Panc1 (cell line): ENCODE results near the gene RHBDD1. TPM values are rescaled to one million over a fixed set of nuclear protein-coding genes. Genes with fewer than 3 reads are reported as not detected.
"Not testable (repeated sequence)": the region's sequence is repeated elsewhere in the genome, so short reads cannot be mapped to it uniquely, and the experiment has no call there.

Source experiments
- ATAC-seq: fragments of 200-7000 bp; cut with Tn5 transposase; 2 replicates; pipeline ENCODE4 v1.9.1; 2020; ENCODE audit warnings: mild to moderate bottlenecking, moderate library complexity
- BruUV-seq: library from RNA; stranded (reverse); fragments of 400-500 nt; replicated peaks from 2 replicates; lab custom pipeline; 2021; lab: Mats Ljungman, UMichigan
- CTCF ChIA-PET: fragments of 300-600 bp; sonication (Branson Sonifier 250); formaldehyde crosslinking; loops from one replicate; lab custom pipeline; 2022; ENCODE audit warnings: antibody characterized with exemption; lab: Charles Lee
- POLR2A ChIA-PET: fragments of 300-600 bp; sonication (Branson Sonifier 250); formaldehyde crosslinking; loops from one replicate; lab custom pipeline; 2022; ENCODE audit warnings: antibody characterized with exemption; lab: Charles Lee
- DNase-seq: peaks from one replicate; pipeline ENCODE4 v3.0.0-alpha.2; 2010; ENCODE audit warnings: low read depth, low spot score
- H3K27ac ChIP-seq: 2 replicates; pipeline ENCODE4 v1.5.1; 2011; ENCODE audit warnings: mild to moderate bottlenecking, low read length, inconsistent platforms
- H3K27me3 ChIP-seq: fragments of 200-500 bp; sonication (Bioruptor generic); 2 replicates; pipeline ENCODE4 v1.6.0; 2014; ENCODE audit warnings: low read length, inconsistent platforms; ENCODE audit not compliant: control insufficient read depth, insufficient read depth
- H3K36me3 ChIP-seq: fragments of 200-500 bp; sonication (Bioruptor generic); 2 replicates; pipeline ENCODE4 v1.5.1; 2014; ENCODE audit warnings: inconsistent platforms, mild to moderate bottlenecking, low read length, moderate library complexity; ENCODE audit not compliant: control insufficient read depth, insufficient read depth
- H3K4me1 ChIP-seq: 2 replicates; pipeline ENCODE4 v1.5.1; 2011; ENCODE audit warnings: inconsistent platforms, mild to moderate bottlenecking, low read length, moderate library complexity; ENCODE audit not compliant: control insufficient read depth, insufficient read depth
- H3K4me3 ChIP-seq, 2 experiments: 2 replicates each; pipeline ENCODE4 v1.5.1; 2011 to 2012; ENCODE audit warnings: low read depth in 2 of 2, low read length in 2 of 2, mild to moderate bottlenecking in 2 of 2, inconsistent platforms in 1 of 2, moderate library complexity in 1 of 2
- H3K9me3 ChIP-seq: fragments of 200-500 bp; sonication (Bioruptor generic); 2 replicates; pipeline ENCODE4 v1.5.1; 2014; ENCODE audit warnings: low read depth, mild to moderate bottlenecking, inconsistent platforms, low read length, moderate library complexity; ENCODE audit not compliant: control insufficient read depth, insufficient read depth
- CTCF ChIP-seq: fragments of 450-650 bp; IDR thresholded peaks from 2 replicates; pipeline ENCODE4 v1.5.1; 2017; ENCODE audit warnings: mild to moderate bottlenecking
- POLR2AphosphoS5 ChIP-seq: IDR thresholded peaks from 2 replicates; pipeline ENCODE4 v1.6.1; 2012; ENCODE audit warnings: mild to moderate bottlenecking, low read depth, low read length, moderate library complexity
- REST ChIP-seq, 2 experiments: IDR thresholded peaks; 2 replicates each; pipeline ENCODE4 v1.6.1; 2011 to 2012; ENCODE audit warnings: low read depth in 2 of 2, control low read depth in 1 of 2, low read length in 1 of 2, mild to moderate bottlenecking in 1 of 2, moderate library complexity in 1 of 2; ENCODE audit not compliant: insufficient read depth in 1 of 2
- SIN3A ChIP-seq: IDR thresholded peaks from 2 replicates; pipeline ENCODE4 v1.6.1; 2012; ENCODE audit warnings: low read depth, mild to moderate bottlenecking, low read length, moderate library complexity, borderline replicate concordance; ENCODE audit not compliant: insufficient read depth
- TCF7L2 ChIP-seq: IDR thresholded peaks from 2 replicates; pipeline ENCODE4 v1.6.1; 2011; ENCODE audit warnings: mild to moderate bottlenecking, low read depth, low read length, inconsistent platforms
- in situ Hi-C: cut with HindIII; loops from 2 replicates; pipeline ENCODE4 v1.10.0; 2016; ENCODE audit warnings: low sequenced_read_pairs, low pct_unique_long_range_greater_than_20kb
- intact Hi-C: fragments of 100-400 bp; cut with micrococcal nuclease; formaldehyde crosslinking; loops from one replicate; pipeline ENCODE4 v1.10.0; 2022; ENCODE audit not compliant: unreplicated experiment
- total RNA-seq: library from RNA; stranded (reverse); gene quantifications from one replicate; pipeline ENCODE4 v1.2.1, GENCODE V29; 2021; ENCODE audit not compliant: unreplicated experiment

The RHBDD1 gene
- total RNA-seq, 1 experiment from 2014 or later, result 25.3 TPM

- no TSS peak for BruUV-seq
- no peak for ATAC-seq
- in situ Hi-C loops, result no loop called here
Observed at GRCh38 chr2:226839951-226840350, 4.1 kb downstream of the RHBDD1 start.

GRCh38 chr2:226843001-226843400 is 7.1 kb downstream of the RHBDD1 start:
- H3K9me3 ChIP-seq, in situ Hi-C loops, BruUV-seq, POLR2A ChIA-PET, H3K27me3 ChIP-seq, H3K4me3 ChIP-seq, intact Hi-C loops, H3K36me3 ChIP-seq, H3K27ac ChIP-seq, H3K4me1 ChIP-seq, ATAC-seq, CTCF ChIA-PET, DNase-seq: not testable (repeated sequence)

More at GRCh38 chr2:226839951-226840350, 4.1 kb downstream of the RHBDD1 start:
- H3K9me3 ChIP-seq, result no peaks in the 10 kb centered on the region
- H3K36me3 ChIP-seq, result no peaks in the 10 kb centered on the region
- ChIA-PET POLR2A (no interaction called here), CTCF (interaction anchor here (0.6 kb wide), 1 partner anchor 289 kb away, joined by 4 read pairs; no protein-coding TSS in a partner anchor)
- no peaks in the 10 kb centered on the region for H3K27me3 ChIP-seq
- H3K27ac ChIP-seq, result no peak overlapping the region
- H3K4me3 ChIP-seq, result no peak overlapping the region
- H3K4me1 ChIP-seq, result peaks cover 17% of the 10 kb centered on the region
- TF ChIP-seq SIN3A (no peak), CTCF (no peak), POLR2AphosphoS5 (no peak), TCF7L2 (no peak), REST (IDR thresholded peaks at IDR 0.05; ENCODE audit: insufficient read depth in 1 of 2, low read depth in 2 of 2, low read length in 1 of 2) (no peak)
- no peak for DNase-seq
- intact Hi-C loops, result no loop called here

GRCh38 chr2:226845386-226846116 is 9.7 kb downstream of the RHBDD1 start:
- H3K36me3 ChIP-seq, result no peaks in the 10 kb centered on the region
- H3K4me3 ChIP-seq, result no peak overlapping the region
- DNase-seq, result no peak
- ChIA-PET CTCF (no interaction called here), POLR2A (no interaction called here)
- no peaks in the 10 kb centered on the region for H3K4me1 ChIP-seq
- BruUV-seq, result no TSS peak
- intact Hi-C loops (no loop called here), in situ Hi-C loops (no loop called here)
- no peaks in the 10 kb centered on the region for H3K27me3 ChIP-seq
- H3K27ac ChIP-seq, result no peak overlapping the region
- ATAC-seq, result no peak
- no peak for TF ChIP-seq REST (IDR thresholded peaks at IDR 0.05; ENCODE audit: insufficient read depth in 1 of 2, low read depth in 2 of 2, low read length in 1 of 2)
- no peak for TF ChIP-seq TCF7L2
- no peak for TF ChIP-seq SIN3A
- TF ChIP-seq POLR2AphosphoS5, result no peak
- TF ChIP-seq CTCF, result no peak
- no peaks in the 10 kb centered on the region for H3K9me3 ChIP-seq
